DOHH2 (cell line): ENCODE data around the gene CLCN7.

ENCODE experiments used
- CTCF ChIP-seq: fragments of 200-600 bp; sonication (generic); IDR thresholded peaks from one replicate; pipeline ENCODE4 v1.5.1; 2014; ENCODE audit warnings: antibody characterized with exemption, mild to moderate bottlenecking, low read depth, low read length; ENCODE audit not compliant: poor library complexity, severe bottlenecking
- EZH2phosphoT487 ChIP-seq: fragments of 200-600 bp; sonication (generic); IDR thresholded peaks from 2 replicates; pipeline ENCODE4 v1.6.1; 2017; ENCODE audit warnings: borderline replicate concordance, mild to moderate bottlenecking, antibody characterized with exemption, low read length, moderate library complexity, mixed read lengths

DNA sequence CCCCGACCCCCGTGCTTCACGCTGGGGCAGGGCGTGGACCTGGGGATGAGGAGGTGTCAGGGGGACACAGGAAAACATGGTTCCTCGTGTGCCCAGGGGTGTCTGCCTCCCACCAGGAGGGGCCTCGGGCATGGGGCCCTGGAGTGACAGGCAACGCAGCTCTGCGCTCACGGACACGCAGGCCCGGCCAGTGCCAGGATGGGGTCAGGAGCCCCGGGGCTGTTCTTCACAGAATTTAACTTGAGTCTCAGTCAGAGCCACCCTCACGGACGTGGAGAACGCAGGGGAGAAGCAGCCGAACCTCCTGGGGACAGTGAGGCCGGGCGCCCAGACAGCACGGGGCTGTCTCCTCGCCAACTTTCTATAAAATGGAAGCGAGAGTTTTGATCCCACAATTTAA is 77.0 kb downstream of the CLCN7 start:
- no peak for TF ChIP-seq CTCF
- TF ChIP-seq EZH2phosphoT487: no peak
